Transverse colon (tissue), 4 donors: ENCODE measurements around the gene MCOLN1. TPM values are rescaled to one million over a fixed set of nuclear protein-coding genes. Genes with fewer than 3 reads are reported as not detected.

Experiments
- DNase-seq: peaks from one replicate; pipeline ENCODE4 v3.0.0-alpha.2; 2019
- H3K27ac ChIP-seq, 4 donors: fragments of 200-600 bp; sonication (generic); 2 replicates each; pipeline ENCODE4 v1.5.1; 2016 to 2018; ENCODE audit warnings: inconsistent platforms in 4 of 4
- H3K27me3 ChIP-seq: fragments of 200-600 bp; sonication (generic); 2 replicates; pipeline ENCODE4 v1.5.1; 2017; ENCODE audit warnings: inconsistent platforms
- H3K36me3 ChIP-seq, 4 donors: fragments of 200-600 bp; sonication (generic); 2 replicates each; pipeline ENCODE4 v1.5.1; 2017 to 2019; ENCODE audit warnings: inconsistent platforms in 4 of 4
- H3K4me1 ChIP-seq, 4 donors: fragments of 200-600 bp; sonication (generic); 2 replicates each; pipeline ENCODE4 v1.5.1; 2017 to 2020; ENCODE audit warnings: inconsistent platforms in 4 of 4
- H3K4me3 ChIP-seq, 4 donors: fragments of 200-600 bp; sonication (generic); 1 replicate in 1 of 4; 2 replicates in 3 of 4; pipeline versions ENCODE4 v1.5.1 to v1.6.1; 2017 to 2019; ENCODE audit warnings: inconsistent platforms in 4 of 4
- H3K9me3 ChIP-seq, 2 donors: fragments of 200-600 bp; sonication (generic); 2 replicates each; pipeline ENCODE4 v1.5.1; 2017 to 2019; ENCODE audit warnings: inconsistent platforms in 2 of 2
- CTCF ChIP-seq, 5 experiments: fragments of 200-600 bp in 3 of 5; fragments of 450-650 bp in 2 of 5; sonication (generic) in 3 of 5; IDR thresholded peaks; 1 replicate in 2 of 5; 2 replicates in 3 of 5; pipeline ENCODE4 v1.5.1; 2016 to 2017; ENCODE audit warnings: antibody characterized with exemption in 5 of 5, inconsistent platforms in 3 of 5, mild to moderate bottlenecking in 2 of 5, moderate library complexity in 1 of 5
- EP300 ChIP-seq: sonication (generic); formaldehyde crosslinking; IDR thresholded peaks from one replicate; pipeline ENCODE4 v1.6.1; 2017; ENCODE audit warnings: antibody characterized with exemption, low read depth
- POLR2A ChIP-seq: fragments of 450-650 bp; IDR thresholded peaks from one replicate; pipeline ENCODE4 v1.6.1; 2016; ENCODE audit warnings: antibody characterized with exemption, mild to moderate bottlenecking, moderate library complexity
- POLR2AphosphoS5 ChIP-seq, 3 donors: sonication (generic); formaldehyde crosslinking; IDR thresholded peaks; one replicate each; pipeline ENCODE4 v1.6.1; 2016; ENCODE audit warnings: antibody characterized with exemption in 3 of 3
- whole genome bisulfite sequencing, 2 donors: methylation state at CpG; one replicate each; pipeline ENCODE4 v1.1.5; 2018; ENCODE audit warnings: low coverage in 1 of 2; 5-methylcytosine and 5-hydroxymethylcytosine counted together
- in situ Hi-C, 4 donors: fragments of 200-750 bp; cut with MboI; loops; one replicate each; pipeline versions ENCODE4 v1.15.0 to v1.15.1; 2017; ENCODE audit warnings: low sequenced_read_pairs in 3 of 4, low pct_ligation_motif_present in 1 of 4, low pct_unique_long_range_greater_than_20kb in 1 of 4
- intact Hi-C: fragments of 100-400 bp; cut with DNase I; formaldehyde crosslinking; loops from one replicate; pipeline ENCODE4 v1.15.1; 2023; ENCODE audit warnings: low total_unique reads
- total RNA-seq, 4 donors: library from RNA; depleted of rRNA; stranded (reverse); fragments of >200 nt; gene quantifications; one replicate each; pipeline ENCODE4 v1.1.0, GENCODE V29; 2016

The MCOLN1 gene
- total RNA-seq, 4 donors from 2014 or later, result 14.7 to 93.1 (median 23.9) TPM

DNA sequence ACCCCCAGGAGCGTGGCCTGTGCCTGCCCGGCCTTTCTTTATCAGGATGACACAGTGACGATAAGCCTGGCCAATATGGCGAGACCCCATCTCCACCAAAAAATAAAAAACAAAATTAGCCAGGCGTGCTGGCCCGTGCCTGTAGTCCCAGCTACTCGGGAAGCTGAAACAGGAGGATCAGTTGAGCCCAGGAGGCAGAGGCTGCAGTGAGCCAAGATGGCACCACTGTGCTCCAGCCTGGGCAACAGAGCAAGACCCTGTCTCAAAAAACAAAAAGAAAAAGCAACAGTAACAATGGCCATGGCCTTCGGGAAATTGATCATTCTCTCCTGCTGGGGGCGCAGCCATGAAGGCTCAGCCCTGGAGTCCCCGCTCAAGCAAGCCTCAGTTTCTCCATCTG lies 44.7 kb upstream of the MCOLN1 start:
- Histone ChIP-seq H3K4me1 (peaks cover 0 to 5% (median 2%) of the 10 kb centered on the region in 4 donors), H3K4me3 (no peak overlapping the region), H3K27ac (no peak overlapping the region), H3K9me3 (no peaks in the 10 kb centered on the region), H3K36me3 (no peaks in the 10 kb centered on the region), H3K27me3 (no peaks in the 10 kb centered on the region)
- 92% methylated on average over 10 of the region's 10 CpGs for WGBS, 2 donors
- in situ Hi-C loops, result no loop called here
- intact Hi-C loops, result no loop called here
- TF ChIP-seq POLR2AphosphoS5 (IDR thresholded peaks at IDR 0.05) (no peak), EP300 (no peak), POLR2A (no peak), CTCF (IDR thresholded peaks at IDR 0.05) (no peak)
- DNase-seq, result no peak

GRCh38 chr19:7478173-7478842 lies 44.1 kb upstream of the MCOLN1 start:
- in situ Hi-C loops (no loop called here), intact Hi-C loops (no loop called here)
- DNase-seq, result no peak
- WGBS, 2 donors, result 79% methylated on average over 12 of the region's 26 CpGs; no CpG with 5 or more reads in 1 of the 2 donors
- Histone ChIP-seq H3K27ac (no peak overlapping the region), H3K27me3 (no peaks in the 10 kb centered on the region), H3K9me3 (no peaks in the 10 kb centered on the region), H3K4me1 (peaks cover 0 to 8% (median 8%) of the 10 kb centered on the region in 4 donors), H3K36me3 (no peaks in the 10 kb centered on the region), H3K4me3 (no peak overlapping the region)
- TF ChIP-seq EP300 (no peak), POLR2AphosphoS5 (IDR thresholded peaks at IDR 0.05) (no peak), CTCF (IDR thresholded peaks at IDR 0.05) (no peak), POLR2A (no peak)

DNA sequence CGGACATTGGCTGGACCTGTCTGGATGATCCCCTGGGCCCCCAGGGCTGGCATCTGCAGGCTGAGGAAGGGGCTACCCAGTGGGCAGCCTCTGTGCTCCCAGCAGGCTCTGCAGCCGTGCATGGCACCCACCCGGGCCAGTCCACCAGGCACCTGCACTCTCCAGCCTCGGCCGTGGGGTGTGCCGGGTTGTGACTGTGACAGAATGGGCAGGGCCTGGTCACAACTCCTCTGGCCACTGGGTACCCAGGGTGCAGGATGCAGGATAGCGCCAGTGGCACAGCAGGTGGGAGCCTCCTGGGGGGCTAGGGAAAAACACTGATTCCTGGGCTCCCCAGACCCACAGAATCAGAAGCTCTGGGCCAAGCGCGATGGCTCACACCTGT lies 43.6 kb upstream of the MCOLN1 start:
- Histone ChIP-seq H3K27ac (no peak overlapping the region), H3K36me3 (no peaks in the 10 kb centered on the region), H3K9me3 (no peaks in the 10 kb centered on the region), H3K4me1 (peaks cover 0 to 14% (median 11%) of the 10 kb centered on the region in 4 donors), H3K4me3 (no peak overlapping the region), H3K27me3 (no peaks in the 10 kb centered on the region)
- intact Hi-C loops, result no loop called here
- no peak for DNase-seq
- 83% methylated on average over 8 of the region's 9 CpGs; no CpG with 5 or more reads in 1 of the 2 donors for WGBS, 2 donors
- in situ Hi-C loops, result no loop called here
- TF ChIP-seq POLR2AphosphoS5 (IDR thresholded peaks at IDR 0.05) (no peak), CTCF (IDR thresholded peaks at IDR 0.05) (no peak), EP300 (no peak), POLR2A (no peak)

DNA sequence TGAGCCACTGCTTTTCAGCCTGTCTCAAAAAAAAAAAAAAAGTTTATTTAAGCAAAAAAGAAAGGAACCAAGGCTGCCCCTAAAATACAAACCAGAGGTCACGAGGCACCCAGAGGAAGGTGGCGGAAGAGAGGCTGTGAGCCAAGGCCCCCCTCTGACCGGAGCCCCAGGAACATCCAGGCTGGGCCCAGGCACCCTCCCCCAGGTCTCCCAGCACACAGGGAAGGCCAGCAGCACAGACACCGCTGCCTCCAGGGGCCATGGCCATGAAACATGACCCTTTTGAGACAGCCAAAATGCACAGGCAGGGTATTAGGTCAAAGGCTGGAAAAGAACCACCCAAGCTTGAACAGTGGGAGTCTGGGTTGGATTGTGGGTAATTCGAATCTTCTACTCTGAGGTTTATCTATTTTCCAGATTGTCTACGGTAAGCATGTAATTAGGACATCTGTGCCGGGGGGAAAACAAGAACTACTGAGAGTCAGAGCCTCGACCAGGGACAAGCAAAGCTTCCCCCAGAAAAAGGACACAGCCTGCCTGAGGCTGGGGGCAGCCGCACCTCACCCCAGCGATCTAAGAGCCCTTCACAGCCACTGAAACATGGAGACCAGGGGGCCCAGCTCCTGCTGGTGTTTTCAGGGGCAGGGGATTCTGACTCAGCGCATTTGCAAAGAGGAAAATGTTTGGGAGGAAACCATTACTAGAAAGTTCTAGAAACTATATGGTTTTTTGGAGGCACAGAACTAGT lies 42.0 kb upstream of the MCOLN1 start:
- 50 to 67% methylated on average over 2 to 11 of the region's 11 CpGs for WGBS, 2 donors
- Histone ChIP-seq H3K4me3 (no peak overlapping the region), H3K27ac (peak overlapping the region; percentile 21 to 60 (median 34)), H3K4me1 (peaks cover 0 to 18% (median 11%) of the 10 kb centered on the region in 4 donors), H3K36me3 (no peaks in the 10 kb centered on the region), H3K27me3 (no peaks in the 10 kb centered on the region), H3K9me3 (no peaks in the 10 kb centered on the region)
- in situ Hi-C loops (no loop called here), intact Hi-C loops (no loop called here)
- TF ChIP-seq EP300, result no peak
- no peak for TF ChIP-seq POLR2A
- no peak for TF ChIP-seq CTCF (IDR thresholded peaks at IDR 0.05)
- TF ChIP-seq POLR2AphosphoS5 (IDR thresholded peaks at IDR 0.05), result no peak
- no peak for DNase-seq
